GM21381 (cell line): ENCODE data around the gene AFF2.

Source experiments
- ATAC-seq: cut with Tn5 transposase; IDR thresholded peaks from one replicate; pipeline ENCODE4 v1.9.1; 2021; ENCODE audit warnings: mild to moderate bottlenecking, moderate library complexity; ENCODE audit not compliant: unreplicated experiment

The AFF2 gene

DNA sequence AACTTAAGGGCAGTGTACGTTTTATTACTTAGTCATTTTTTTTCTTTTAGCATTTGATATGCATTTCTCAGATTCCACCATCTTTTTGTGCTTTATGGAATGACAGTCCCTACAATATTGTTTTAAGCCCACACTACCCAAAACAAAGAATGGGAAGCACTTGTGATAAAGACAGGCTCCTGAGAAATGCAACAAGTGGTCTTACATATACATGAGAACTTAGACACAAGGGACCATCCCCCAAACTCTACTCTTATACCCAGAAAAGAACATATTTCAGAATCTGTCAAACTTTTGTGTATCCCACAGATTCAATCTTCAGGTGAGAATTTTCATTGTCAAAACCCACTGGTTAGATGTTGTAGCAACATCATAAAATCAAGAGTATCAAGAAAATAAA lies 491.1 kb downstream of the AFF2 start:
- no peak for ATAC-seq

DNA sequence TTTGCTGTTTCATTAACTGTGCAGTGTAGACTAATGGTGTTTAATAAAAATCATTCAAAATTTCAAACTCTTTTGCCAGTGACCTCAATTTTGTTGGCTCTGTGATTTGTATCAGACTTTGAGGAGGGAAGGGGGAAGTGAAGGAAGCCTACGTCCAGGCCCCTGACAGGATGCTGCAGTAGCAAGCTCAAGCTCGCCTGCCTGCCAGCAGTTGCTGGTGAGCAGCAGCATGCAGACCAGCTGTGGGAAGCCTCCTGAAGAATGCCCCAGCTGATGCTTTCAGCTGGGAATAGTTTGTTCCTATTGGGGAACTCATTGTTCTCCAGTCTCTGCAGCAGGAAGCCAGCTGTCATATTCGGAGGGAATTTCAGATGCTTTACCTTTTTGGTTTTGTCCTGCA lies 495.2 kb downstream of the AFF2 start:
- ATAC-seq = no peak

DNA sequence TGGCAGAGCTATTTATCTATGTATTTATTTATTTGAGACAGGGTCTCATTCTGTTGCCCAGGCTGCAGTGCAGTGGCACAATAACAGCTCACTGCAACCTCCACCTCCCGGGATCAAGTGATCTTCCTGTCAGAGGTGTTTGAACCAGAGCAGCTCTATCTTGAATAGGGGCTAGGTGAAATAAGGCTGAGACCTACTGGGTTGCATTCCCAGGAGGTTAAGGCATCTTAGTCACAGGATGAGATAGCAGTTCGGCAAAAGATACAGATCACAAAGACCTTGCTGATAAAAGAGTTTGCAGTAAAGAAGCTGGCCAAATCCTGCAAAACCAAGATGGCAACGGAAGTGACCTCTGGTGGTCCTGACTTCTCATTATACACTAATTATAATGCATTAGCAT lies 501.9 kb downstream of the AFF2 start:
- ATAC-seq = no peak

DNA sequence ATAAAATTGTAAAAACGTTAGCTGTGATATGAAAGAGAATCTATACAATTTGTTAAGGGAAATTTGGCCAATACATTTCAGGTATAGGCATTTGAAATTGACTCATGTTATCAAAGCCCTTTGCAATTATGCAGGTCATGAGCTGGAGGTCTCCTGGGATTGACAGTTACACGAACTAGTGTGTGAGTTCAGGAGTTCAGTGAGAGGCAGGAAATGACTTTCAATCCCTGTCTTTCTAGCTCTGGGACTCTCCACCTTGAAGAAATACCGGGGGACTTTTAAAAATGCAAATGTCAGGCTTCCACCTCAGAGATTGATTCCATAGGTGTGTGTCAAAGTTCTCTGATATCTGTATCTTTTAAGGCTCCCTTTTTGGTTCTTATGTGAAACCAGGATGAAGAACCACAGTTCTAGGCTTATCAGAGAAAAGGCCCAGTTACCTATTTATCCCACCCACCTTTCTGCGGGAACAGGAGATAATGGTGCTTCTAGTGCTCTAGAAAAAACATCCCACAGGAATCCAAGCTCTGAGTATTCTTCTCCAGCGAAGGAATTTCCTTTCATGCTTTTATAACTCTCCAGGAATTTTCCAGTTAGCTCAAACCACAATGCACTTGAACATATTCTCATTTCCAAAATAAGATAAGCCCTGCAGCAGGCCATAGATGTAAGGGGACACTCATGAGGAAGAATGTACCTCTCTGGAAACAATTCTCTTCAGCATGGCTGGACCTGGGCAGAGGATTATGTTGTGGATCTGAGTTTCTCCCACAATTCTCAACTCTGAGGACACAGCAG lies 503.6 kb downstream of the AFF2 start:
- no peak for ATAC-seq

DNA sequence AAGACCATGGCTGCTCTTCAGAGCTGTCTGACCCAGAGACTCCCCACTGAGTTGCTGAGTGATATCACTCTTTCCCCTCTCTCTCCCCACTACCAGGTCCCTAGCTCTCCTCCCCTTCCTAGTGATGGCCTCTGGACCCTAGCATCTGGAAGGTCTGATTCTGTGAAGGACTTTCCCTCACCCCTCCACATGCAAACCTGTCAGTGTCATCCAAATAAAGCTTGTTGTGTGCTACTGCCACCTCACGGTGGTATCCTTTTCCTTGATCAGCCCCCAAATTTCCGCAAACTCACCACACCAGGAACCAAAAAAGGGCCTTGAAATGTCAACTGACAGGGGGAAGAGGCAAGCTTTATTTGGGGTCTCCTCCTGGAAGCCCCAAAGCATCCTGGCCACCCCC lies 504.5 kb downstream of the AFF2 start:
- ATAC-seq = no peak

DNA sequence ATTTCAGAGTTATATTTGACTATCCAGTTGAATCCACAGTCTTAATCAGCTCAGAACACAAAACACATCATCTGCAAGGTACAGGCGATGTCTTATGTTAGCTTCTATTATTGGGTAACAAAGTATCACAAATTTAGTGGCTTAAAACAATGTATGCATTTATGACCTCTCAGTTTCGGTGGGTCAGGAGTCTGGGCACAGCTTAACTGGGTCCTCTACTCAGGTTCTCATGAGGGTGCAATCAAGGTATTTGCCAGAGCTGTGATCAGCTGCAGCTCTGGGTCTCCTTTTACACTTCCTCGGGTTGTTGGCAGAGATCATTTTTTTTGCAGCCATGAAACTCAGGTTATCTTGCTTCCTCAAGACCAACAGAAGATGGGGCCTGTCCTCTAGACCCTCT lies 505.8 kb downstream of the AFF2 start:
- ATAC-seq = no peak

DNA sequence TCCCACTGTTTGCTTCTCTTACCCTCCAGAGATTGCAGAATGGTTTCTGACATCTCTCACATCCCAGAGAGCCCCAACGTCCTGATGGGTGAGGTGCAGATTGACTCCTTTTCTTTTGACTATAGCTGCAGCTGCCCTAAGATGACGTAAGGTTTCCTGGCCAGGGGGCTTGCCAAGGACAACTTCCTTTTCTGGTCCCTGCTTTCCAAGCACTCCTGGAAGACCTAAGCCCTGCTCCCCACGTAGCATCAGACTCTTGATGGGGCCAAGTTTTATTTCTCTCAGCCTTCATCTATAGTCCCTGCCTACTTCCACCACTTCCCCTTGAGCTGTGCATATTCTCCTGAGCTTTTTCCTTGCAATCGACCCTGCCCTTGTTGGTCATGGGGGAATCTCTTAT lies 507.0 kb downstream of the AFF2 start:
- ATAC-seq = no peak

DNA sequence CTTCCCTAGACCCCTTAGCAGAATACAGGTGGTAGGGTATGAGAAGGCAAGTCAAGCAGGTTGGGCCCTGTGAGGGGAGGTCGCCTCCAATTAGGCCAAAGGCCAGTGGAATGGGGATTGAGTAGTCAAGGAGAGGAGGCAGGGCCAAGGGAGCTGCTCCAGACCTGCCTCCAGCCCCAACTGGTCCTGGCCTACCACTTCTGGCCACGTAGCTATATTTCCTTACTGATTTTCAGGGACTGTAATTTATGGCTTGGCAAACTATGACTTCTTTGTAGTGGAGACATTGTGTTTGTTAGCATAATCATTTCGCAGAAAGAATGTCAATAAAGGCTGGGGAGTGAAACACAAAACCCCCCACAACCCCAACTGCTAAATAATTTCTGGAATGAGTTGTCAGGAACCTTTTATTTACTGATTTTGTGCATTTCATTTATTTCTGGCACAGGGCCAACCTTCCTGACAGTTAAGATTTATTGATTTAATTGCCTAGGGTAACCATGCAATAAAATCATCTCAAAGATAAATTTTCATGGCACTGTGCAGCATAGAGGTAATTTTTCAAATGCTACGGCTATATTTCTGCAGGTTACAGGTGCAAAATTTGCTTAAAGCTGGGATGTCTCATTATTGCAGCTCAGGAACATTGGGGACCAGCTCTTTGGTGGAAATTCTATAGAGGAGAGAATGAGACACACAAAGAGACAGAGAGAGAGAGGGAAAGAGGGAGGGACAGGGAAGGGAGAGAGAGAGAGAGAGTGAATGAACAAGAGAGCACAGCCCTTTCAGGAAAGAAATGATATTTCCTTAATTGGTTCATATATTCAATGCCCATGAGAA lies 509.8 kb downstream of the AFF2 start:
- no peak for ATAC-seq

DNA sequence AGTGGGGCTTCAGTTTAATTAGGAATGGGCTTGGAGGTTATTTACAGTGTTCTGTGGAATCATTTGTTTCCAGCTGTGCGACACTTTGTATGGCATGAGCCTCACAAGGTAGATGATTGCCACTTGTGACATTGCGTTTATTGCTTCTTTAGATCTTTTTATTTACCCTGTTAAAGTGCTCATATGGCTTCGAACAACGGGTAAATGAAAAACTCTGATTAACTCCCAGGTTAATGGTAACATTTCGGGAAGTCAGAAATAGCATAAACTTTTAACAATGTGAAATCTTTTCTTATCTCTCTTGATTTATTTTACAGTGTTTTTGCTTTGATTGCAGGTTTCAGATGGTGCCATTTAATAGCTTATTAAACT lies 510.4 kb downstream of the AFF2 start:
- ATAC-seq = no peak

DNA sequence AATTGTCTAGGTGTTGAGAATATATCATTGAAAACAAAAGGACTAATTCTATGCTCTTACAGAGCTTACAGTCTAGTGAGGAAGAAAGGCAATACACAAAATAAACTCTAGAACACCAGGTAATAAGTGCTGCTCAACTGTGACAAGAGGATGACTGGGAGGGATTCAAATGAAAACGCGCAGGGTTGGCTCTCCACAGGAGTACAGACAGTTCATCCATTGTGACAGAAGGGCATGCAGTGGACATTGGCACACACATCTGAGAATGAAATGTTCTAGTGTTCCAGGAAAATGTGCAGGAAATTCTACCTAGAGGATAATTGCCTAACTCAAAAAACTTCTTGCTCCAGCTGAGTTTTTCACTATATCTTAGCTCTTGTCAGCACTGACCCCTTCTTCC lies 512.7 kb downstream of the AFF2 start:
- no peak for ATAC-seq

DNA sequence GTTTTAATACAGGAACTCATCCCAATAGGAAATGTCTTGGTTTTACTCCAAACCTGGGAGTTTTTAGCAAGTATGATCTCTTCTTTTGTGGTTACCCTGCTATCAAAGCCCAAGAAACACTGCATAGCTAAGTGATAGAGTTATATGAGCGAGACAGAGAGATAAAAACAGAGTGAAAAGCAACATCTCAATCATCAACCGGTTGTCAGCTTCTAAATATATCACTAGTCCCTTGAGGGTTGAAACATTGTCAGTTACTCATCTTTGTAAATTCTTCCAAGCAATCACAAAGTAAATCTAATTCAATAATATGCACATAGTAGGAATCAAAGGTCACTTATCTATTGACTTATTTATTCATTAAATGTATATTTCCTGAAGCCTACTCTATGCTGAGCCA lies 520.7 kb downstream of the AFF2 start:
- ATAC-seq = no peak

DNA sequence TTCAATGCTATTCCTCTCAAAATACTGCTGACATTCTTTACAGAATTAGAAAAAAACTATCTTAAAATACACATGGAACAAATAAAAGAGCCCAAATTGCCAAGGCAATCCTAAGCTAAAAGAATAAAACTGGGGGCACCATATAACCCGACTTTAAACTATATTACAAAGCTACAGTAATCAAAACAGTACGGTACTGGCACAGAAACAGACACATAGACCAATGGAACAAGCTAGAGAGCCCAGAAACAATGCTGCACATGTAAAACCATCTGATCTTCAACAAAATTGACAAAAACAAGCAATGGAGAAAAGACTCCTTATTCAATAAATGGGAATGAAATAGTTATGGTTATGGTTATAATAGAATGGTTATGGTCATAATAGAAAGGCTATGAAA lies 522.1 kb downstream of the AFF2 start:
- no peak for ATAC-seq

DNA sequence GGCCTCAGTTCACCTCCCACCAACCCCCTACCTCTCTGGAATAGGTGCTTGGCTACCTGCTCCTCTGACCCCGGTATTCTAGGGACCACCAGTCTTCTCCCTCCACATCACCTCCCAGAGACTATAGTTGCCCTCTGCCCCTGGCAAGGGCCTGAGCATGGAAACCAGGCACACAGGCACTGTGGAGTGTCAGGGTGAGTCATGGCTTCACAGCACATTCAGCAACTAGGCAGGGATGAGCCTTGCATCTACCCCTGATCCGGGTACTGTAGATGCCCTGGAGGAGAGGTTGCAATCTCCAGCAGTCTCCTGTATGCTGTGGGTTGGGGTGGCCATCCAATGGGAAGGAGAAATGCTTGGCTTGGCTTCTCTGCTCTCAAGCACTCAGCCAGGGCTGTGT lies 532.0 kb downstream of the AFF2 start:
- ATAC-seq = no peak

DNA sequence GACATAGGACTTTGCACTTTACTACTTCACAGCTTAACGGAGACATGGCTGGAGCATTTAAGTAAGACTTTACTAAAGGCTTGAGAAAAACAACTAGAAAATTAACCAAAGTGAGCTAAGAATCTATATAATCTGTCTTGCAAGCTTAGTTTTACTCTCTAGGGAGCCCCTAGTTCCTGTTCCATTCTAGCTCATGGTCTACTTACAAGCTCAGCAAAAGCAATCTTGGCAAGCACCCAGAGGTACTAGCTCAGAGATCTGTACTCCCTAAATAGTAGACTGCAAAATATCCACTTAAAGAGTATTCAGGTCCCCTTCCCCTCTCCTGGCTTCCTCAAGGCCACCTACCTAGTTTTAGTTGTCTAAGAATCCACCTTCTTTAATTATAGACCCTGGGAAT lies 535.7 kb downstream of the AFF2 start:
- ATAC-seq = no peak

DNA sequence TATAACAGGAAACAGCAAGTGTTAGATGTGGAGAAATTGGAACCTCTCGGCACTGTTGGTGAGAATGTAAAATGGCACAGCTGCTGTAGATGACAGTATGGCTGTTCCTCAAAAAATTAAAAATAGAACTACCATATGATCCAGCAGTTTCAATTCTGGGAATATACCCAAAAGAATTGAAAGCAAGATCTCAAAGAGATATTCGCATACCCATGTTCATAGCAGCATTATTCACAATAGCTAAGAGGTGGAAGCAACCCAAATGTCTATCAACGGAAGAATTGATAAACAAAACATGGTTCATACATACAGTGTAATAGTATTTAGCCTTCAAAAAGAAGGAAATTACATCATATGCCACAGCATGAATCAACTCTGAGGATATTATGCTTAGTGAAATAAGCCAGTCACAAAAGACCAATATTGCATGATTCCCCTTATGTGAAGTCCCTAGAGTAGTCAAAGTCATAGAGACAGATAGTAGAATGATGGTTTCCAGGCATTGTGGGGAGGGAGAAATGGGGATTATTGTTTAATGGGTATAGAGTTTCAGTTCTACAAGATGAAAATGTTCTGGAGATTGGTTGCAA lies 537.0 kb downstream of the AFF2 start:
- ATAC-seq = no peak

DNA sequence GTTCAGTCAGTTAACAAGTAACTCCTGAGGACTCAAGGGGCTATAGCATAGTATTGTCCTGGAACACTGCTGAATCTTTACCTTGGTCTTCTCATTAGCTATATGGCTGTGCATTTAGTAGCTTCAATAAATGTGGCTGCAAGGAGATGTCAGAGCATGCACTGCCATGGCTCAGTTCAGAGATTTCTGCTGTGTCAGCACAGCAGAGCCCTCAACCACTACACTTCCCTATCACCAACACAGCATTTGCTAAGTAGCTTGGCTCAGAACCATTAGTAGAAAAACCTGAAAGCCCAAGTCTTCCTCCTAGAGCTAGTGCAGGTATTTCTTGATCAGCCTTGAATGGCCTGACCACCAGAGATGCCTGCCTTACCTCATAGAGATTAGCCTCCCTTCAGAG lies 538.6 kb downstream of the AFF2 start:
- no peak for ATAC-seq

DNA sequence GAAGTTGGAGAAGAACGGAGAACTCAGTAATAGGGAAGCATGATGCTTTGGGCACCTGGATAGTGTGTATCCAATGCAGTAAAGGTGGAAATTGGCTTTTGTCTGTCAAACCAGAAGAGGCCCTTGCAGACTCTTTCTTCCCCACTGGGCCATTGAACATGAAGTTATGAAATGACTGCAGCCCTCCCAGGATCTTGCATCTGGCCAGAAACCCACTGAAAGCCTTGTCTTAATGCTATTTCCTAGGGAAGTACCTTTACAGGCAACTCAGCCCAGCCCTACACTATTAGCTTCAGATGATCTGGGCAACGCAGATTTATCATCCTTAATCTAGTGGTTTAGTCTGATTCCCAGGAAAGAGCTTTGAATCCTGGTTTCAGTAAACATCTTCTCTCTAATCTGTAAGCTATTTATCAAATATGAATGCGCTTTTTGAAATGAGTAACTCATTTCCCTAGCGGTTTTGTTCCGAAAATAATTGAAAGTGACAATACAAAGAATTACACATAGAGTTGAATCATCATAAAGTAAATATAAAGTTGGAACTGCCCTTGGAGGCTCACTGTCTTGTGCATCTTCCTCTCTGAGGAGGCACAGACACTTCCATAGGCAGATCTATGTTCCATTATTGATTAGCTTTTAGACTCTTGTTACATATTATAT lies 540.6 kb downstream of the AFF2 start:
- no peak for ATAC-seq

DNA sequence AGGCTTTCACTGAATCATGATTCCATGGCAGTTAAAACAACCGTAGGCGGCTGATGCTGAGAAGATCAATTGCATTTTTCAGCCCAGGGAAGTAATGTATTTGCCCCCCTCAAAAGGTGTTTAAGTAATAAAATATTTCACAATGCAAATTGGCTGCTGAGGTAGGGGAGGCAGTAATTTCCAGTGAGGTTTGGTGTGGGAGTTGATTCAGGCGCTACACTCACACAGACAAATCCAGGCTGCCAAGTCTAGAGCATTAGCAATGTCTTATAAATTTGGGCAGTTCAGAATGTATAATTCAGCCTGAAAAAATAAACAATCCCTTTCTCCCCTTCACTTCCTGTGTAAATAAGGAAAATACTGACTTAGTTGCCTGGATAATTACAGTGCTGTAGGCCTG lies 543.0 kb downstream of the AFF2 start:
- ATAC-seq = no peak

DNA sequence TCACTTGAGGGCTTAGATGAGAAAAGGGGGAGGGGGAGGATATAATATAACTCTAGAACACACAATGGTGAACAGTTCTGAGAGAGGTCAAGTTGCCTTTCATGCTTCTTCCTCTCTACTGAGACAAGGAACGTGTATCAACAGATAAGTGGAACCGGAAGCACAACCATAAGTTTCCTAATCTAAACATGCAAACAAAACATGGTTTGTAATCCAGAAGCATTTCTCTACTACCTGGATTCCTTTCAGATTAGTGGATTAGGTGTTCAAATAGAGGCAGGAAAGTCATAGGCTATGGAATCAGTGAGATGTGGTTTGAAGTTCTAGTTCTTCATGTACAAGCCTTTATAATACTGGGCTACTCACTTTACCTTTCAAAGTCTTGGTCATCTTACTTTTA lies 544.1 kb downstream of the AFF2 start:
- ATAC-seq = no peak

DNA sequence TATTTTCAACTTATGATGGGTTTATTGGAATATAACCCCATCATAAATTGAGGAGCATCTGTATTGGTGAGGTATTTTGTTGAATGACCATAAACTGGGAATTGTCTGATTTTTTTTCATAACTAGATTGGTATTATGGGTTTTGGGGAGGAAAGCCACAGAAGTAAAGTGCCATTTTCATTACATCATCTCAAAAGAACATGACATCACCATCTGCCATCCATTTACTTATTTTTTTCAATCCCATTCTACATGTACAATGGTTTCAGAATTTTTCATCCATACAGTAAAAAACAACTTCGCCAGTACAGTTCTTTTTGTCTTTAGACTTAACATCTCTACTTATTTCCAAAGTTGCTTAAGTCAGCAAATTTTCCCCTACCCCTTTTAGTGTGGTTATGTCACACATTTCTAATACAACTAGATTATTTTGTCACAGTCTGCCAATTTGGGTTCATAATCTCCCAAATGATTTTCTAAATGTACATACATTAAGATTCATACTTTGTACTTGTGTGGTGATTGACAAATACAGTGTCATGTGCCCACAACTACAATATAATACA lies 545.3 kb downstream of the AFF2 start:
- no peak for ATAC-seq
